Measurements from ENCODE around the gene FYCO1. TPM values are rescaled to one million over a fixed set of nuclear protein-coding genes. Genes with fewer than 3 reads are reported as not detected.
"Not testable (repeated sequence)": the region's sequence is repeated elsewhere in the genome, so short reads cannot be mapped to it uniquely, and the experiment has no call there.

Gene FYCO1
- total RNA-seq: 26.6 TPM
- 58.9 TPM for polyA plus RNA-seq

GRCh38 chr3:45995236-45996192 is at the start of gene FYCO1:
Gene FYCO1, minus strand, starts transcription at chr3:45995824. Its CDS starts 10,914 bp downstream, at chr3:45984910.
- Histone ChIP-seq H3K36me3 (ENCODE audit: insufficient read depth) (no peaks in the 10 kb centered on the region), H3K27ac (ENCODE audit: low read depth) (peak within 1 kb of the TSS; percentile 87), H3K4me1 (ENCODE audit: insufficient read depth) (no peaks in the 10 kb centered on the region), H3K4me3 (ENCODE audit: low read depth, low read length) (peak within 1 kb of the TSS; percentile 85)
- DNase-seq (ENCODE audit: extremely low spot score): peak; percentile 73
- 2% methylated on average over 67 of the region's 67 CpGs for WGBS

GRCh38 chr3:46038916-46039315 is 43.3 kb upstream of the FYCO1 start:
- no peaks in the 10 kb centered on the region for H3K36me3 ChIP-seq (ENCODE audit: insufficient read depth)
- H3K4me3 ChIP-seq (ENCODE audit: low read depth, low read length): no peak overlapping the region
- no peak for DNase-seq (ENCODE audit: extremely low spot score)
- 96% methylated on average over 1 of the region's 1 CpG for WGBS
- no peaks in the 10 kb centered on the region for H3K4me1 ChIP-seq (ENCODE audit: insufficient read depth)
- no peak overlapping the region for H3K27ac ChIP-seq (ENCODE audit: low read depth)

- 80% methylated on average over 3 of the region's 3 CpGs for WGBS
- not testable (repeated sequence) for H3K36me3 ChIP-seq (ENCODE audit: insufficient read depth); H3K27ac ChIP-seq (ENCODE audit: low read depth); H3K4me1 ChIP-seq (ENCODE audit: insufficient read depth); H3K4me3 ChIP-seq (ENCODE audit: low read depth, low read length); DNase-seq (ENCODE audit: extremely low spot score)
Measured at GRCh38 chr3:46038071-46038470, 42.4 kb upstream of the FYCO1 start.

- Histone ChIP-seq H3K36me3 (ENCODE audit: insufficient read depth) (no peaks in the 10 kb centered on the region), H3K4me3 (ENCODE audit: low read depth, low read length) (no peak overlapping the region), H3K27ac (ENCODE audit: low read depth) (no peak overlapping the region), H3K4me1 (ENCODE audit: insufficient read depth) (no peaks in the 10 kb centered on the region)
- WGBS: 86% methylated on average over 1 of the region's 1 CpG
- DNase-seq (ENCODE audit: extremely low spot score): no peak
Measured at GRCh38 chr3:46036191-46036590, 40.6 kb upstream of the FYCO1 start.

GRCh38 chr3:46031747-46032146 is 36.1 kb upstream of the FYCO1 start:
- Histone ChIP-seq H3K4me3 (ENCODE audit: low read depth, low read length) (no peak overlapping the region), H3K36me3 (ENCODE audit: insufficient read depth) (no peaks in the 10 kb centered on the region), H3K27ac (ENCODE audit: low read depth) (no peak overlapping the region), H3K4me1 (ENCODE audit: insufficient read depth) (no peaks in the 10 kb centered on the region)
- DNase-seq (ENCODE audit: extremely low spot score): no peak
- WGBS: 96% methylated on average over 2 of the region's 2 CpGs

GRCh38 chr3:46031269-46031668 is 35.6 kb upstream of the FYCO1 start:
- Histone ChIP-seq H3K27ac (ENCODE audit: low read depth) (no peak overlapping the region), H3K36me3 (ENCODE audit: insufficient read depth) (no peaks in the 10 kb centered on the region), H3K4me3 (ENCODE audit: low read depth, low read length) (no peak overlapping the region), H3K4me1 (ENCODE audit: insufficient read depth) (no peaks in the 10 kb centered on the region)
- 66% methylated on average over 4 of the region's 4 CpGs for WGBS
- DNase-seq (ENCODE audit: extremely low spot score): no peak

GRCh38 chr3:46030626-46031025 is 35.0 kb upstream of the FYCO1 start:
- WGBS: 92% methylated on average over 6 of the region's 6 CpGs
- no peak overlapping the region for H3K27ac ChIP-seq (ENCODE audit: low read depth)
- H3K36me3 ChIP-seq (ENCODE audit: insufficient read depth): no peaks in the 10 kb centered on the region
- no peaks in the 10 kb centered on the region for H3K4me1 ChIP-seq (ENCODE audit: insufficient read depth)
- H3K4me3 ChIP-seq (ENCODE audit: low read depth, low read length): no peak overlapping the region
- DNase-seq (ENCODE audit: extremely low spot score): no peak

- DNase-seq (ENCODE audit: extremely low spot score): no peak
- no peaks in the 10 kb centered on the region for H3K4me1 ChIP-seq (ENCODE audit: insufficient read depth)
- no peak overlapping the region for H3K27ac ChIP-seq (ENCODE audit: low read depth)
Measured at GRCh38 chr3:46029953-46030543, 34.4 kb upstream of the FYCO1 start.

GRCh38 chr3:46027736-46028397 is 32.2 kb upstream of the FYCO1 start:
- Histone ChIP-seq H3K27ac (ENCODE audit: low read depth) (no peak overlapping the region), H3K4me3 (ENCODE audit: low read depth, low read length) (no peak overlapping the region), H3K4me1 (ENCODE audit: insufficient read depth) (no peaks in the 10 kb centered on the region), H3K36me3 (ENCODE audit: insufficient read depth) (no peaks in the 10 kb centered on the region)
- DNase-seq (ENCODE audit: extremely low spot score): no peak
- WGBS: 87% methylated on average over 6 of the region's 6 CpGs

More at GRCh38 chr3:46029953-46030543, 34.4 kb upstream of the FYCO1 start:
- Histone ChIP-seq H3K36me3 (ENCODE audit: insufficient read depth) (no peaks in the 10 kb centered on the region), H3K4me3 (ENCODE audit: low read depth, low read length) (no peak overlapping the region)
- whole genome bisulfite sequencing: 86% methylated on average over 1 of the region's 1 CpG

- H3K4me3 ChIP-seq (ENCODE audit: low read depth, low read length): no peak within 1 kb of the TSS
- no peak for DNase-seq (ENCODE audit: extremely low spot score)
- H3K4me1 ChIP-seq (ENCODE audit: insufficient read depth): no peaks in the 10 kb centered on the region
- H3K36me3 ChIP-seq (ENCODE audit: insufficient read depth): no peaks in the 10 kb centered on the region
- WGBS: 92% methylated on average over 3 of the region's 3 CpGs
- H3K27ac ChIP-seq (ENCODE audit: low read depth): no peak within 1 kb of the TSS
Measured at GRCh38 chr3:46027021-46027705, 31.5 kb upstream of the FYCO1 start, which contains the start of gene XCR1. Gene XCR1, minus strand, starts transcription at chr3:46027483. Its CDS starts 5,536 bp downstream, at chr3:46021947.

GRCh38 chr3:46025139-46025538 is 29.5 kb upstream of the FYCO1 start:
- DNase-seq (ENCODE audit: extremely low spot score): no peak
- H3K36me3 ChIP-seq (ENCODE audit: insufficient read depth): no peaks in the 10 kb centered on the region
- no peaks in the 10 kb centered on the region for H3K4me1 ChIP-seq (ENCODE audit: insufficient read depth)
- H3K27ac ChIP-seq (ENCODE audit: low read depth): no peak overlapping the region
- no peak overlapping the region for H3K4me3 ChIP-seq (ENCODE audit: low read depth, low read length)
- WGBS: 72% methylated on average over 1 of the region's 1 CpG

- H3K4me1 ChIP-seq (ENCODE audit: insufficient read depth): no peaks in the 10 kb centered on the region
- DNase-seq (ENCODE audit: extremely low spot score): no peak
- H3K36me3 ChIP-seq (ENCODE audit: insufficient read depth): no peaks in the 10 kb centered on the region
- no peak overlapping the region for H3K4me3 ChIP-seq (ENCODE audit: low read depth, low read length)
- WGBS: 35% methylated on average over 3 of the region's 3 CpGs
- H3K27ac ChIP-seq (ENCODE audit: low read depth): no peak overlapping the region
Measured at GRCh38 chr3:46024131-46024530, 28.5 kb upstream of the FYCO1 start.
